GM19397 (cell line): ENCODE measurements around the gene SLIRP.
"Not testable (repeated sequence)": the region's sequence is repeated elsewhere in the genome, so short reads cannot be mapped to it uniquely, and the experiment has no call there.

Source experiments
- ATAC-seq: cut with Tn5 transposase; IDR thresholded peaks from one replicate; pipeline ENCODE4 v1.9.1; 2021; ENCODE audit warnings: mild to moderate bottlenecking, moderate library complexity; ENCODE audit not compliant: unreplicated experiment

Gene SLIRP

DNA sequence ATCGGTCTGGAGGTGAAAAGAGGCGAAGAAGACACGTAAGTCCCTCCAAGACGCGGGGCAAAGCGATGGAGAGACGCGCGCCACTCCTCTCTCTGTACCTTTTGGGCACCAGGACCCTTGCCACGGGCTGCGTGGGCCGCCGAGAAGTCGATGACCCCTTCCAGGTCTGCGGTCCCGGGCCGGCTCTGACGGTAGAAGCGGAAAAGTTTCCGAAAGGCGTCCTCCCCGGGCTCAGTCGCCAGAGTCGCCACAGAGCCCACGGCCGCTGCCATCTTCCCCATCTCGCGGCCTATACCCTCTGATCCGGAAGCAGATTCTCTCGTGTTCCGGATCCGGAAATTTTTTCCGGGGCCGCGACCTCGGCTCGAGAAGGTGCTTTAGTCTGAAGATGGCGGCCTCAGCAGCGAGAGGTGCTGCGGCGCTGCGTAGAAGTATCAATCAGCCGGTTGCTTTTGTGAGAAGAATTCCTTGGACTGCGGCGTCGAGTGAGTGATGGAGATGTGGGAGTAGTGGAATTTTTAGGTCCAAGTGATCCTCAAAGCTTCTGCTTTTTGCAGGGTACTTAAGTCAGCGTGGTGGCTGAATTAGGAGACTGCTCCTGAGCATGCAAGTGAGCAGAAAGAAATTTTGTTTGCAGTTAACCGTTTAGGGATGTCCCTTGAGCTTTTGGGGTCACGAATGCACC is at the start of gene SLIRP, which contains the start of gene ALKBH1:
SLIRP (plus strand) TSS at position 380 of the 685 bp plus-strand sequence; CDS start at position 389, 9 bp downstream.
ALKBH1 (minus strand) TSS at position 300 of the 685 bp plus-strand sequence; CDS start at position 281, 19 bp downstream.
- ATAC-seq, result peak; percentile 97

DNA sequence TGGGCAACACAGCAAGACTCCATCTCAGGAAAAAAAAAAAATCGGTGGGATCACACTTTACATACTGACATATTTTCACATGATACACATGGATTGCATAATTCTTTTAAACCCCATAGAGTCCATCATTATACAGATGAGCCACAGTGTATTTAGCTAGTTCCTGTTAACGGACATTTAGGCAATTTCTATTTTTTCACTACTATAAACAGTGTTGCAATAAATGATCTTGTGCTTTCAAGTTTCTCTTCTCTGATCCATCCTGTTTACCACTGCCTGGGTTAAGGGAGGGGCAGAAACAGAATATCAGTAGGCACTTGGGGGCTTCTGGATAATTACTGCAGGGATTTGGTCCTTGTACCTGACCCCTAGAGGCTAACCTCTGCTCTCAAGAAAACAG is 48.1 kb upstream of the SLIRP start:
- no peak for ATAC-seq

DNA sequence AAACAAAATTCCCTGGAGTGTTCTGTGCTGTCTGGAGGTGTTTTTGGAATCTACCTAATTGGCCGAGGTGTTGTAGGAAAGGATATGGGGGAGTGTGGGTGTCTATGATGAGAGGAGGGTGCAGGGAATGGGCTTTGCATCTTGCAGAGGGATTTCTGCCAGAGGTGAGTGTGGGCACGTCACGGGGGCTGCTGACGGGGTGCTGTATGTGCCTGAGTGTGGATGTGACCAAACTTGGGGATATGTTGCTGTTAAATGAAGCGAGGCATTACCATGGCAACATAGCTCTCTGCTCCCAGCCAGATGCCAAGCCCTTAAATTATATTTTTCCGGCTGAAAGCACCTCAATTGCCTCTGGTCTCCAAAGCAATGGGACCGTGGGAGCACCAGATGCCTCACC is 47.1 kb upstream of the SLIRP start:
- ATAC-seq, result no peak

DNA sequence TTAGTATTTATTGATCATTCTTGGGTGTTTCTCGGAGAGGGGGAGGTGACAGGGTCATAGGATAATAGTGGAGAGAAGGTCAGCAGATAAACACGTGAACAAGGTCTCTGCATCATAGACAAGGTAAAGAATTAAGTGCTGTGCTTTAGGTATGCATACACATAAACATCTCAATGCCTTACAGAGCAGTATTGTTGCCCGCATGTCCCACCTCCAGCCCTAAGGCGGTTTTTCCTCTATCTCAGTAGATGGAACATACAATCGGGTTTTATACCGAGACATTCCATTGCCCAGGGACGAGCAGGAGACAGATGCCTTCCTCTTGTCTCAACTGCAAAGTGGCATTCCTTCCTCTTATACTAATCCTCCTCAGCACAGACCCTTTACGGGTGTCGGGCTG is 46.3 kb upstream of the SLIRP start:
- not testable (repeated sequence) for ATAC-seq

DNA sequence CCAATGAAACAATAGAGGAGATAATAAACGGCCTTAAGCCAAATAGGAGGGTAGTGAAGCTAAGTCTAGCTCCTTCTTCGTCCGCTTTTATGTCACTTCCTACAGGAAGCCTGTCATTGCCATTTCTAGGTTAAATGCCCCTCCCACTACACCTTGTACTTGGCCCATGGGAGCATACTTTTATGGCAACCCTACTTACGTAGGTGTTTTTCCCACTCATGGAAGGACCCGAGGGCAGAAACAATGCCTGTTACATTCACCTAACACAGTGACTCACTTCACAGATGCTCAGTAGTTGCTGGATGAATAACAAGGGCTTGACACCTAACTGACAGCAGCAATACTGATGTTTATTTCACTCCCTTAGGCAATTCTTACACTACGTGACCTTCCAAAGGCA is 44.6 kb upstream of the SLIRP start:
- no peak for ATAC-seq

DNA sequence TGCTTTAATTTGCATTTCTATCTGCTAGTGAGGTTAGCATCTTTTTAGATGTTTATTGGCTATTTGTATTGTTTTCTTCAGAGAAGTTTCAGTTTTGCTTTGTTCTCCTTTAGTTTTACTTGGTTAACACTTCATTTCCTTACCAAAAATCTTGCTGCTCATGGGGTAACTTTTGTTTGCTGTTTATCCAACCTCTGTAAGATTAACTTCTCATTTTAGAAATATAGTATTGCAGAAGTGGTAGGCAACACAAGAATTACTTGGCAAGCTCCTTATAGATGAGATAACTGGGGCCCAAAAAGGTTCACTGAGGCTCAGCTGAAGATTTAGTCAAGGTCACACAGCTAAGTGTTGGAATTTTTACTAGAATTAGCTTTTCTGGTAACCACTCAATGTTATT is 40.6 kb upstream of the SLIRP start:
- ATAC-seq, result no peak

DNA sequence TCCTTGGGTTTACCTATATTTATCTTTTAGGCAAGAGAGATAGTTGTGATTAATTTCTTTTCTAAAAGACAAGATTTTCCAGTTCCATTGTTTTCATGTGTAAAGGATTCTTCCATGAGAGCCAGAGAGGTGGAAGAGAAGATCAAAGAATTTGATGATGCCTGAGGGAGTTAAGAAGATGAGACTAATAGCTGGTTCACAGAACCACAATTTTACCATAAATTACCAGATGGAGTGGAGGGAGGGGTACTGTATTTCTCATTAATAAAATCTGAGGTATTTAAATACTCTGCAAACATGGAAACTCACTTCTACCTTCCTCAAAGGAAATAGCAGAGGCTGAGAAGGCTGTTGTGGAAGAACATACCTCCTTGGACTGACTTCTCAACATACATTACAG is 34.7 kb upstream of the SLIRP start:
- ATAC-seq, result no peak

GRCh38 chr14:77674931-77675330 is 33.0 kb upstream of the SLIRP start:
- ATAC-seq, result no peak

GRCh38 chr14:77681196-77682157 is 26.4 kb upstream of the SLIRP start:
- no peak for ATAC-seq

DNA sequence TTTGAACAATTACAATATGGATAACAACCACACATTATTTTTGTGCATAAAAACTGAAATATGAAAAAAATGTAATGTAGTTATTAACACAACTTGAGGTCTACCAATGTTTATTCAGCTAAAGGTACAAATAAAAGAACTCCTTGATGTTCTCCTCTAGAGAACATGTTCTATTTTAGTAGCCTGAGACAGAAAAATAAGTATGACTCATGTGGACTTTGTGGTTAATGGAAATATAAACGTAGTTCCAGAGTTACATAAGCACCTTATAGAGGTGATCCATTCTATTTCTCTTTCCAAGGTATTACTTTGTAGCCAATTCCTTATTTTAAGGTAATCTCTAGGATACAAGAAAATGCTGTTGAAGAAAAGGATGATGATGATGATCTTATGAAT is 25.7 kb upstream of the SLIRP start:
- ATAC-seq, result no peak

- no peak for ATAC-seq
These were observed 16.6 kb upstream of the SLIRP start for GRCh38 chr14:77691259-77691658.

DNA sequence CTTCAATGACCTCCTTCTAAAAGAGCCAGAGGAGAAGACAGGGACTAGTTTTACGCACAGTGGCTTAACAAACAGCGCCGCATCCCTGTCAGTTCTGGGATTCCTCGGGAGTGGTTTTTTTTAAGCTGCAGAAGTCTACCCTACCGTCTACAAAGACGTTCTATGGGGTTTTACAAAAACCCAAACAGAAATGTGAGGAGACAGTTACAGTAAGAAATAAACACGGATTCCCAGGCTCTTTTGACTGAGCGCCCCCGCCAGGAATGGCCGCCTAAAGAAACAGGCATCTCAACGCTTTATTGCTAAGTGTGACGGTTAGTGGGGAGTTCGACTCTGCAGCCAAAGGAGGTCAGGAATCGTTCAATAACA is 564 bp upstream of the SLIRP start:
- peak; percentile 6 for ATAC-seq

- no peak for ATAC-seq
These were observed 846 bp downstream of the SLIRP start for GRCh38 chr14:77708749-77709148.

- no peak for ATAC-seq
These were observed 1.5 kb downstream of the SLIRP start for GRCh38 chr14:77709412-77709811.

GRCh38 chr14:77710364-77710763 is 2.5 kb downstream of the SLIRP start:
- ATAC-seq, result no peak

DNA sequence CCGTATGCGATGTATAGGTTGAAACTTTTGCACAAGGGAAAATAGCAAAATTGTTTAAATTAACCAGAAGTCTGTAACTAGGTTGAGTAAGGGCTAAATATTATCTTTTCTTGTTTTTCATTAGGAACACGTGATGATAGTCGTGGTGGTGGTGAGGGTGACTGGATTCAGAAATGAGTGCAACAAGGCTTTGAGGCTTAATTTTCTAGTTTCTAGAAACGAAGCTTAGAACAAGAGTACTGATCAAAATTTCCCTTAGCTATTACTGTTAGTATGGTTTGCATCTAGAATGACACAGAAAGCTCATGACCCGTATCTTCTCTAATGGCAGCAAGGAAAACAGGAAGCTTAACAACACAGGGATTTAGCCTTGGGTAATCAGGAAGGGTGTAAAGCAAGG is 7.0 kb downstream of the SLIRP start:
- no peak for ATAC-seq

DNA sequence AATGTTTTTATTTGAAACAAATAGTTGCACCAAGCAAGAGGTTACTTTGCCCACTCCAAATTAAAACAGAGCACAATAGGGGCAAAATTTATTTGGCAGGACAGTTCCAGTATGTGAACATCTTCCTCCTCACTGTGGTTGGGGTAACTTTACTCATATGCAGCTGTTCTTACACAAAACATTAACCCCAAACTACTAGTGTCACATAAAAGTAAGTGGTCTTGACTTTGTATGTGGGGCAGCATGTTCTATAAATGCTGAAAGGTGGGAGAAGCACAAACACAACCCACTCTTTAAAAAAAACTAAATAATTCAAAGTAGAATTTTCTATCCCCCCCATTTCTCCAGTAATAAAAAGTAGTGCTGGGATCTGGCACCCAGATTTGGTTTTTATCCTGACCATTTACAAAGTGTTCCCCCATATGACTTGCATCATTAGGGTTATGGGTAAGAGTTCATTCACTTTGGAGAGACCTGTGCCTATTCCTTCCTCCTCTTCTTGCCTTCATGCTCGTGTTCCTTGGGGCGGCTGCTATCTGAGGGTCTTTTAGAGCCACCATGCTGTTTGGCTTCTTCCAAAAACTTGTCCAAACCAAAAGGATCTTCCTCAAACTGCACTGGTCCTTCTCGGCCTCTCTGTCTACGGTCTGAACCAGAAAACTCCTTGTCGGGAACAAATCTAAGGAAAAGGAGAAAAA is 9.9 kb downstream of the SLIRP start:
- no peak for ATAC-seq

DNA sequence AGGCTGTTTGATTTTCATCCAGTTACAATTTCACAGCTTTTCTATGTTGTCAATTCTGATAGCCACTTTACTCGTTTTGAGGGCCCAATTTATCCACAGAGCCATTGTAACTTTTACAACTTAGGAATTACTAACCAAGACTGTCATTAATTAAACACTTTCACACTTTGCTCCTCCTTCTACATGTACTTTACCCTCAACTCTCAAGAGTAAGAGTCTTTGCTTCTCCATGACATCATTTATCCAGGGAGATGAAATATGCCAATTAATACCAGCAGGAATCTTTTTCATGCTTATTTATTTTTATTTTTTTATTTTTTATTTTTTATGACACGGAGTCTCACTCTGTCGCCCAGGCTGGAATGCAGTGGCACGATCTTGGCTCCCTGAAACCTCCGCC is 13.5 kb downstream of the SLIRP start:
- ATAC-seq, result no peak

GRCh38 chr14:77722301-77722700 is 14.4 kb downstream of the SLIRP start:
- ATAC-seq, result no peak

DNA sequence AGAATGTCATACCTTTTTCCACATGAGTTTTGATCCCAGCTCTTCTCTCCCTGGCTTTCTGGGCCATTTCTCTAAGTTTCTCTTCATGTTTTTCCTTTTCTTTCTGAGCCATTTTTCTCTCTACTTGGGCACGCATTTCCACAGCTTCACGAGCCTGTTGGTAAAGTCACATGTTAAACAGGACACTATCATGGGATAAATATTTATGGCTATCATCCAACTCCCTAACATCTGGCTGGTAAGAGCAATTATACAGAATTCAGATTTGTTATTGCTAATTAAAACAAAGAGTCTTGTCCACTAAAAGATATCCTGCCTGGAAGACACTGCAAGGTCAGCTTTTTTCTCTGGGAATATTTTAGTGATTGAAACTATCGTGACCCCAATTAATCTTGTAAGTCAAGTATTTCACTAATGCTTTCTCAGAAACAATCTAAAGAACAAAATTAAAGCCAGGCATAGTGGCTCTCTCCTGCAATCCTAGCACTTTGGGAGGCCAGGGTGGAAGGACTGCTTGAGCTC is 23.1 kb downstream of the SLIRP start:
- no peak for ATAC-seq

DNA sequence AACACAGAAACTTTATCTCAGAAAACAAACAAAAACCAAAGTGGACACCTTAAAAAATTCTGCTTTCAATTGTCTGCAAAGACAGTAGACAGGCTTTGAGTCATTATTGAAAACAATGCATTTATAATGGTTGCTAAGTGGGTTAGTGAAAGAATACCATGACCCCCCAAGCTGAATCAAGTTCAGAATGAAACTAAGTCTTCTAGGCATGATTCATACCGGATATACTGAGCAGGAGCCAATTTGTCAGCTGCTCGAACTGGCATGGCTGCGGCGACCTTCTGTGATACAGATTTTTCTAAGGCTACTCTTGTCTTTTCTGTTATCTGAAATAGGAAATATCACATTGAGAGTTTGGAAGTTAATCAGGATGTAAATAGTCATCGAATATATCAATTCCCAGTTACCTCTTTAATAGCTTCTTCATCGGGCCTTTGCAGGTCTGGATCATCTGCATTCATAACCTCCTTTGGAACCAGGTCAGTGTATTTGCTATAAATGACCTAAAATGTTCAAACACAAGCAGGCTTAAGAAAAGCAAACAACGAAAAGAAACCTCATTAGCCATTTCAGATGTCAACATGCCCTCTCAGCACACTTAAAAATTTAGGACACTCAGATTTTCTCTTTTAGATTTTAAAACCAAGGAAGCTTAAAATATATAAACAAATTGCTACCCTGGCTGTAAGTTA is 30.8 kb downstream of the SLIRP start:
- no peak for ATAC-seq
